ENCODE results near the gene ASIC4. TPM values are rescaled to one million over a fixed set of nuclear protein-coding genes. Genes with fewer than 3 reads are reported as not detected.

The ASIC4 gene
- total RNA-seq, 1 donor from 2014 or later: 0.26 TPM

GRCh38 chr2:219501849-219502248 lies 12.4 kb upstream of the ASIC4 start:
- no peak overlapping the region for H3K27ac ChIP-seq
- peaks cover 7% of the 10 kb centered on the region for H4K20me1 ChIP-seq (ENCODE audit: low read depth)
- no peaks in the 10 kb centered on the region for H3K79me2 ChIP-seq (ENCODE audit: low read depth)
- H3F3A ChIP-seq (ENCODE audit: low read depth): peaks cover 23% of the 10 kb centered on the region
- no peaks in the 10 kb centered on the region for H3K9me3 ChIP-seq (ENCODE audit: low read depth)
- Mint-ChIP-seq H3K4me3 (no peak overlapping the region), H3K9me3 (no peaks in the 10 kb centered on the region), H3K4me1 (peaks cover 29% of the 10 kb centered on the region), H3K36me3 (no peaks in the 10 kb centered on the region), H3K27ac (no peak overlapping the region), H3K27me3 (ENCODE audit: insufficient read depth, low read depth) (peaks cover 21% of the 10 kb centered on the region)
- H3K27me3 ChIP-seq: peaks cover 16% of the 10 kb centered on the region
- TF ChIP-seq EZH2phosphoT487 (IDR thresholded peaks at IDR 0.05): no peak
- no peak for TF ChIP-seq CTCF (IDR thresholded peaks at IDR 0.05)
- TF ChIP-seq EZH2 (IDR thresholded peaks at IDR 0.05): no peak
- peaks cover 20% of the 10 kb centered on the region for H3K4me1 ChIP-seq
- DNase-seq (ENCODE audit: low spot score): no peak
- no peak overlapping the region for H3K4me2 ChIP-seq
- no peak overlapping the region for H2AFZ ChIP-seq (replicated peaks)
- no peak overlapping the region for H3K4me3 ChIP-seq
- no peak overlapping the region for H3K9ac ChIP-seq
- no peaks in the 10 kb centered on the region for H3K36me3 ChIP-seq

- no peak overlapping the region for H3K27ac Mint-ChIP-seq
- no peak for DNase-seq (ENCODE audit: low spot score)
- Histone ChIP-seq H3K27me3 (peaks cover 9% of the 10 kb centered on the region), H4K20me1 (ENCODE audit: low read depth) (no peaks in the 10 kb centered on the region), H3K4me3 (no peak overlapping the region), H3K4me2 (no peak overlapping the region), H2AFZ (replicated peaks) (no peak overlapping the region), H3K9ac (no peak overlapping the region), H3K9me3 (ENCODE audit: low read depth) (no peaks in the 10 kb centered on the region), H3K4me1 (peaks cover 28% of the 10 kb centered on the region), H3K27ac (no peak overlapping the region), H3K79me2 (ENCODE audit: low read depth) (no peaks in the 10 kb centered on the region), H3F3A (ENCODE audit: low read depth) (peaks cover 24% of the 10 kb centered on the region), H3K36me3 (no peaks in the 10 kb centered on the region)
- H3K36me3 Mint-ChIP-seq: no peaks in the 10 kb centered on the region
- H3K27me3 Mint-ChIP-seq (ENCODE audit: insufficient read depth, low read depth): peaks cover 13% of the 10 kb centered on the region
- H3K9me3 Mint-ChIP-seq: no peaks in the 10 kb centered on the region
- TF ChIP-seq EZH2 (IDR thresholded peaks at IDR 0.05) (no peak), EZH2phosphoT487 (IDR thresholded peaks at IDR 0.05) (no peak), CTCF (IDR thresholded peaks at IDR 0.05) (no peak)
- H3K4me1 Mint-ChIP-seq: peaks cover 37% of the 10 kb centered on the region
- no peak overlapping the region for H3K4me3 Mint-ChIP-seq
Observed at GRCh38 chr2:219502618-219503017, 11.7 kb upstream of the ASIC4 start.

- Histone ChIP-seq H3K9ac (no peak overlapping the region), H3K4me1 (peaks cover 36% of the 10 kb centered on the region), H3K9me3 (ENCODE audit: low read depth) (no peaks in the 10 kb centered on the region), H3F3A (ENCODE audit: low read depth) (peaks cover 27% of the 10 kb centered on the region), H4K20me1 (ENCODE audit: low read depth) (no peaks in the 10 kb centered on the region), H2AFZ (replicated peaks) (no peak overlapping the region), H3K4me3 (no peak overlapping the region), H3K27ac (no peak overlapping the region), H3K27me3 (no peaks in the 10 kb centered on the region), H3K79me2 (ENCODE audit: low read depth) (no peaks in the 10 kb centered on the region), H3K4me2 (no peak overlapping the region), H3K36me3 (no peaks in the 10 kb centered on the region)
- Mint-ChIP-seq H3K4me1 (peaks cover 41% of the 10 kb centered on the region), H3K4me3 (no peak overlapping the region), H3K9me3 (no peaks in the 10 kb centered on the region), H3K27ac (no peak overlapping the region), H3K36me3 (no peaks in the 10 kb centered on the region), H3K27me3 (ENCODE audit: insufficient read depth, low read depth) (peaks cover 11% of the 10 kb centered on the region)
- no peak for DNase-seq (ENCODE audit: low spot score)
- TF ChIP-seq CTCF (IDR thresholded peaks at IDR 0.05) (no peak), EZH2 (IDR thresholded peaks at IDR 0.05) (no peak), EZH2phosphoT487 (IDR thresholded peaks at IDR 0.05) (no peak)
Observed at GRCh38 chr2:219505585-219505984, 8.7 kb upstream of the ASIC4 start.

Data from neural progenitor cell (in vitro differentiated cells).